Gastroesophageal sphincter (tissue), 4 donors: ENCODE measurements around the gene ZNF83. TPM values are rescaled to one million over a fixed set of nuclear protein-coding genes. Genes with fewer than 3 reads are reported as not detected.

Experiments
- ATAC-seq: fragments of 150-250 bp; one replicate; pipeline ENCODE4 v1.9.1; 2016; ENCODE audit warnings: mild to moderate bottlenecking, moderate library complexity
- H3K27ac ChIP-seq, 4 donors: fragments of 200-600 bp; sonication (generic) in 3 of 4; 1 replicate in 3 of 4; 2 replicates in 1 of 4; pipeline ENCODE4 v1.5.1; 2016 to 2019
- H3K27me3 ChIP-seq: fragments of 200-600 bp; sonication (generic); one replicate; pipeline ENCODE4 v1.5.1; 2019
- H3K36me3 ChIP-seq, 2 donors: fragments of 200-600 bp; sonication (generic); one replicate each; pipeline ENCODE4 v1.5.1; 2019; ENCODE audit warnings: control low read depth in 1 of 2
- H3K4me1 ChIP-seq, 3 donors: fragments of 200-600 bp; sonication (generic); 1 replicate in 2 of 3; 2 replicates in 1 of 3; pipeline ENCODE4 v1.5.1; 2016 to 2019; ENCODE audit warnings: control low read depth in 2 of 3
- H3K4me3 ChIP-seq, 2 donors: fragments of 200-600 bp; sonication (generic); one replicate each; pipeline ENCODE4 v1.5.1; 2019; ENCODE audit warnings: mild to moderate bottlenecking in 1 of 2, moderate library complexity in 1 of 2
- H3K9me3 ChIP-seq, 3 donors: fragments of 200-600 bp; sonication (generic); one replicate each; pipeline ENCODE4 v1.5.1; 2017 to 2019; ENCODE audit warnings: control low read depth in 2 of 3
- EP300 ChIP-seq: sonication (generic); formaldehyde crosslinking; IDR thresholded peaks from one replicate; pipeline ENCODE4 v1.6.1; 2017; ENCODE audit warnings: antibody characterized with exemption, mild to moderate bottlenecking
- POLR2A ChIP-seq, 2 donors: fragments of 450-650 bp; IDR thresholded peaks; one replicate each; pipeline ENCODE4 v1.6.1; 2017; ENCODE audit warnings: antibody characterized with exemption in 2 of 2, mild to moderate bottlenecking in 2 of 2, moderate library complexity in 1 of 2
- POLR2AphosphoS5 ChIP-seq: sonication (generic); formaldehyde crosslinking; IDR thresholded peaks from one replicate; pipeline ENCODE4 v1.6.1; 2017; ENCODE audit warnings: antibody characterized with exemption
- WGBS, 2 donors: methylation state at CpG; one replicate each; pipeline ENCODE4 v1.1.5; 2018; ENCODE audit warnings: low coverage in 1 of 2; 5-methylcytosine and 5-hydroxymethylcytosine counted together
- total RNA-seq, 4 donors: library from RNA; depleted of rRNA; stranded (reverse); fragments of >200 nt; gene quantifications; one replicate each; pipeline ENCODE4 v1.1.0, GENCODE V29; 2016
- TF ChIP-seq, protein P1 (sequence below), 4 experiments: fragments of 200-600 bp in 2 of 4; fragments of 450-650 bp in 2 of 4; sonication (generic) in 1 of 4; IDR thresholded peaks; one replicate each; pipeline ENCODE4 v1.5.1; 2017 to 2019; ENCODE audit warnings: antibody characterized with exemption in 4 of 4, mild to moderate bottlenecking in 2 of 4, moderate library complexity in 2 of 4

The ZNF83 gene
- total RNA-seq, 4 donors from 2014 or later, result 30.3 to 99.3 (median 49.4) TPM

DNA sequence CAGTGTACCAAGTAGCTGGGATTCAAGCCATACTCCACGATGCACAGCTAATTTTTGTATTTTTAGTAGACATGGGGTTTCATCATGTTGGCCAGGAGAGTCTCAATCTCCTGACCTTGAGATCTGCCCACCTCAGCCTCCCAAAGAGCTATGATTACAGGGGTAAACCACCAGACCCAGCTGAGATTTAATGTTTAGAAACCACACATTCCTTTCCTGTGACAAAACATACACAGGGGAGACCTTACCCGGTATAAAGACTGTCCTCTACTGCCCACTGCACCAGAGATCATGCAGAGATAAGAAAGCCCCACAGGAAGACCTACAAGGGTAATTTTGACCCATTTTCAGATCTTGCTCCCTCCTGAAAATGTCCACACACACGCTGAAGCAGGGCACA lies 22.8 kb upstream of the ZNF83 start:
- ATAC-seq, result no peak
- 49 to 80% methylated on average over 2 to 3 of the region's 3 CpGs for WGBS, 2 donors

DNA sequence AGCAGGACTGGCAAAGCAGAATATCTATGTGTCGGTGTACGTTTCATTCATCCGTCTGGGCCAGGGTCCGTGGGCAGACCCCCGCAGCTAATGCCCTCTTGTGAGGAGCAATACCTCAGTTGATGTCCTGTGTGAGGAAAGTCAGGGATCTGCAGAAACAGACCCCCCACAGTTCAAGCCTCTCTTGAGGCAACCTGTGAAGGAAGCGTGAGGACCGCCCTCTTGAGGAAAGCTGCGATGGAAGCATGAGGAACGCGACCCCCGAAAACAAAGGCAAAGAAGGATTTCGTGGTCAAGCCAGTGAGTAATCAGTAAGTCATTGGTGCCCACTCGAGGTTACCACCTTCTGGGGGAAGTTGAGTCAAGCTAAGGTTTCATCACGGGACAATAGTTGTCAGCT lies 20.9 kb upstream of the ZNF83 start:
- Histone ChIP-seq H3K4me1 (no peaks in the 10 kb centered on the region), H3K27me3 (no peaks in the 10 kb centered on the region), H3K36me3 (peaks cover 0 to 82% of the 10 kb centered on the region in 2 donors), H3K27ac (no peak overlapping the region), H3K4me3 (no peak overlapping the region), H3K9me3 (no peaks in the 10 kb centered on the region)
- WGBS, 2 donors, result 72% methylated on average over 13 of the region's 14 CpGs; no CpG with 5 or more reads in 1 of the 2 donors
- ATAC-seq, result no peak
- TF ChIP-seq POLR2A (IDR thresholded peaks at IDR 0.05) (no peak), EP300 (no peak), POLR2AphosphoS5 (no peak)
- TF ChIP-seq, protein P1, sequence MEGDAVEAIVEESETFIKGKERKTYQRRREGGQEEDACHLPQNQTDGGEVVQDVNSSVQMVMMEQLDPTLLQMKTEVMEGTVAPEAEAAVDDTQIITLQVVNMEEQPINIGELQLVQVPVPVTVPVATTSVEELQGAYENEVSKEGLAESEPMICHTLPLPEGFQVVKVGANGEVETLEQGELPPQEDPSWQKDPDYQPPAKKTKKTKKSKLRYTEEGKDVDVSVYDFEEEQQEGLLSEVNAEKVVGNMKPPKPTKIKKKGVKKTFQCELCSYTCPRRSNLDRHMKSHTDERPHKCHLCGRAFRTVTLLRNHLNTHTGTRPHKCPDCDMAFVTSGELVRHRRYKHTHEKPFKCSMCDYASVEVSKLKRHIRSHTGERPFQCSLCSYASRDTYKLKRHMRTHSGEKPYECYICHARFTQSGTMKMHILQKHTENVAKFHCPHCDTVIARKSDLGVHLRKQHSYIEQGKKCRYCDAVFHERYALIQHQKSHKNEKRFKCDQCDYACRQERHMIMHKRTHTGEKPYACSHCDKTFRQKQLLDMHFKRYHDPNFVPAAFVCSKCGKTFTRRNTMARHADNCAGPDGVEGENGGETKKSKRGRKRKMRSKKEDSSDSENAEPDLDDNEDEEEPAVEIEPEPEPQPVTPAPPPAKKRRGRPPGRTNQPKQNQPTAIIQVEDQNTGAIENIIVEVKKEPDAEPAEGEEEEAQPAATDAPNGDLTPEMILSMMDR (IDR thresholded peaks at IDR 0.05), result no peak

More for the DNA sequence above, 22.8 kb upstream of the ZNF83 start:
- Histone ChIP-seq H3K4me1 (no peaks in the 10 kb centered on the region), H3K36me3 (peaks cover 0 to 70% of the 10 kb centered on the region in 2 donors), H3K9me3 (no peaks in the 10 kb centered on the region), H3K27me3 (no peaks in the 10 kb centered on the region), H3K4me3 (no peak overlapping the region), H3K27ac (no peak overlapping the region)
- TF ChIP-seq POLR2AphosphoS5, result no peak
- TF ChIP-seq, protein P1 (IDR thresholded peaks at IDR 0.05), result no peak
- no peak for TF ChIP-seq POLR2A (IDR thresholded peaks at IDR 0.05)
- no peak for TF ChIP-seq EP300

DNA sequence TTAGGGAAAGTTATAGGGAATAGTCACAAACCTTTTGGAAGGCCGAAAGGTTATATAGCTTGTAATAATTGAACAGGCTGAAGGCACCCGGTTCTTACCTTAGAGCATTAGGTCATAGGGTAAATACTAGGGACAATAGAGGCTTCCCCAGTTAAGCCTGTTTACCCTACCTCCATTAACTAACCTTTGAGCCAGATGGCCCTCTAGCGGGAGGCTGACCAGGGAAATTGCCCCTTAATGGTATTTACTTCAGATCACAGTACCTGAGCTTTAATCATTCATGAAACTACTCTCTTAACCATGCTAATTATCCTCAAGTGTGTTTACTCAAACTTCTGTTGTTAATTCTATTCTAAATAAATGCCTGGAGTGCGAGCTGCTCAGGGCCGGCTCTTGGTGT lies 20.4 kb upstream of the ZNF83 start:
- Histone ChIP-seq H3K4me3 (no peak overlapping the region), H3K36me3 (peaks cover 0 to 86% of the 10 kb centered on the region in 2 donors), H3K27me3 (no peaks in the 10 kb centered on the region), H3K27ac (no peak overlapping the region), H3K9me3 (no peaks in the 10 kb centered on the region), H3K4me1 (no peaks in the 10 kb centered on the region)
- 80 to 81% methylated on average over 3 to 5 of the region's 5 CpGs for WGBS, 2 donors
- no peak for ATAC-seq
- no peak for TF ChIP-seq POLR2AphosphoS5

DNA sequence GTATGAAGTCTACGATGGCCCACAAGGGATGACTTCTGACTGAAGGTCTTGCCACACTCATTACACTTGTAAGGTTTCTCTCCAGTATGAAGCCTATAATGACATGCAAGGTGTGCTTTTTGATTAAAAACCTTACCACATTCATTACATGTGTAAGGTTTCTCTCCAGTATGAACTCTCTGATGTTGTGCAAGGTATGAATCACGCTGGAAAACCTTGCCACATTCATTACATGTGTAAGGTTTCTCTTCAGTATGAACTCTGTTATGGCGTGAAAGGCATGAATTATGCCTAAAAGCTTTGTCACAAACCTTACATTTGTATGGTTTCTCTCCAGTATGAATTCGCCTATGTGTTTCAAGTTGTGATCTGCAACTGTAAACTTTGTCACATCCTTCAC lies 15.0 kb upstream of the ZNF83 start:
- no peaks in the 10 kb centered on the region for H3K9me3 ChIP-seq
- no peaks in the 10 kb centered on the region for H3K27me3 ChIP-seq
- 92 to 99% methylated on average over 4 of the region's 4 CpGs for WGBS, 2 donors
- ATAC-seq, result no peak
- TF ChIP-seq, protein P1 (IDR thresholded peaks at IDR 0.05), result no peak
- no peak for TF ChIP-seq POLR2AphosphoS5
- TF ChIP-seq EP300, result no peak
- no peak for TF ChIP-seq POLR2A (IDR thresholded peaks at IDR 0.05)
- peaks cover 0 to 84% of the 10 kb centered on the region in 2 donors for H3K36me3 ChIP-seq
- no peak overlapping the region for H3K27ac ChIP-seq
- no peaks in the 10 kb centered on the region for H3K4me1 ChIP-seq
- no peak overlapping the region for H3K4me3 ChIP-seq

DNA sequence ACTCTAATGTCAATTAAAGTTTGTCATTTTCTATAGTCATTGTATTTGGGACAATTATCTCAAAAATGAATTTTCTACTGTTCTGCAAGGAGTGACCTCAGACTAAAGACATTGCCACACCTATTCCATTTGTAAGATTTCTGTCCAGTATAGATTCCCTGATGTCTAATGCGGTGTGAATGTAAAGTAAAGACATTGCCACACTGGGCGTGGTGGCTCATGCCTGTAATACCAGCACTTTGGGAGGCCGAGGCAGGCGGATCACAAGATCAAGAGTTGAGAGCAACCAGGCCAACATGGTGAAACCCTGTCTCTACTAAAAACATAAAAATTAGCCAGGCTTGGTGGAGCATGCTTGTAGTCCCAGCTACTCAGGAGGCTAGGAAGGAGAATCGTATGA lies 13.8 kb upstream of the ZNF83 start:
- Histone ChIP-seq H3K4me3 (no peak overlapping the region), H3K36me3 (peaks cover 0 to 74% of the 10 kb centered on the region in 2 donors), H3K27me3 (no peaks in the 10 kb centered on the region), H3K27ac (no peak overlapping the region), H3K4me1 (no peaks in the 10 kb centered on the region), H3K9me3 (no peaks in the 10 kb centered on the region)
- TF ChIP-seq POLR2A (IDR thresholded peaks at IDR 0.05), result no peak
- no peak for TF ChIP-seq EP300
- TF ChIP-seq, protein P1 (IDR thresholded peaks at IDR 0.05), result no peak
- no peak for TF ChIP-seq POLR2AphosphoS5
- 88 to 95% methylated on average over 3 to 4 of the region's 5 CpGs for WGBS, 2 donors
- ATAC-seq, result no peak
